GM21737 (cell line): ENCODE measurements around the gene PPP1R9B.

Source experiments
- ATAC-seq: cut with Tn5 transposase; IDR thresholded peaks from one replicate; pipeline ENCODE4 v1.9.1; 2021; ENCODE audit warnings: mild to moderate bottlenecking, moderate library complexity; ENCODE audit not compliant: unreplicated experiment

PPP1R9B gene

GRCh38 chr17:50094753-50095619 is 55.5 kb downstream of the PPP1R9B start, which contains the start of gene PDK2:
Gene PDK2, plus strand, starts transcription at chr17:50095351. Its CDS starts 85 bp downstream, at chr17:50095436.
- peak; percentile 81 for ATAC-seq

GRCh38 chr17:50094243-50094752 is 56.2 kb downstream of the PPP1R9B start:
- ATAC-seq = peak; percentile 40

- no peak for ATAC-seq
Observed at GRCh38 chr17:50093807-50094206, 56.7 kb downstream of the PPP1R9B start.

- ATAC-seq = no peak
Observed at GRCh38 chr17:50093246-50093645, 57.2 kb downstream of the PPP1R9B start.

GRCh38 chr17:50091918-50092285 is 58.6 kb downstream of the PPP1R9B start:
- ATAC-seq = no peak

GRCh38 chr17:50090971-50091917 is 59.2 kb downstream of the PPP1R9B start:
- ATAC-seq = no peak

- ATAC-seq = no peak
Observed at GRCh38 chr17:50090071-50090470, 60.4 kb downstream of the PPP1R9B start.

- no peak for ATAC-seq
Observed at GRCh38 chr17:50088952-50089825, 61.3 kb downstream of the PPP1R9B start.

- no peak for ATAC-seq
Observed at GRCh38 chr17:50087912-50088405, 62.5 kb downstream of the PPP1R9B start.

- ATAC-seq = no peak
Observed at GRCh38 chr17:50087246-50087911, 63.1 kb downstream of the PPP1R9B start.
